K562 (cell line): ENCODE results near the gene PGPEP1. TPM values are rescaled to one million over a fixed set of nuclear protein-coding genes. Genes with fewer than 3 reads are reported as not detected.
A peak's percentile ranks its signal among the peaks of the same experiment; 100 is the strongest.

Experiments used
- ARHGAP35 ChIP-seq: fragments of 450-650 bp; IDR thresholded peaks from 2 replicates; pipeline ENCODE4 v1.6.1; 2018; ENCODE audit not compliant: partially characterized antibody
- ARID2 ChIP-seq: fragments of 450-650 bp; IDR thresholded peaks from 2 replicates; pipeline ENCODE4 v1.6.1; 2017; ENCODE audit warnings: antibody characterized with exemption, mild to moderate bottlenecking
- BCLAF1 ChIP-seq, 2 experiments: fragments of 450-650 bp in 1 of 2; IDR thresholded peaks; 2 replicates each; pipeline ENCODE4 v1.6.1; 2011 to 2017; ENCODE audit warnings: low read depth in 2 of 2, antibody characterized with exemption in 1 of 2, borderline replicate concordance in 1 of 2, low read length in 1 of 2, mild to moderate bottlenecking in 1 of 2, mixed read lengths in 1 of 2; ENCODE audit not compliant: control insufficient read depth in 1 of 2
- CC2D1A ChIP-seq: fragments of 450-650 bp; IDR thresholded peaks from 2 replicates; pipeline ENCODE4 v1.6.1; 2017; ENCODE audit warnings: mild to moderate bottlenecking
- CREBBP ChIP-seq: IDR thresholded peaks from one replicate; pipeline ENCODE4 v1.6.1; 2012; ENCODE audit warnings: low read depth, mild to moderate bottlenecking, control low read depth, inconsistent platforms, low read length
- HDAC1 ChIP-seq, 2 experiments: fragments of 450-650 bp; IDR thresholded peaks; 2 replicates each; pipeline ENCODE4 v1.6.1; 2016 to 2017; ENCODE audit warnings: inconsistent platforms in 1 of 2, mild to moderate bottlenecking in 1 of 2, moderate library complexity in 1 of 2
- NR4A1 ChIP-seq, 2 experiments: fragments of 250-450 bp in 1 of 2; fragments of 450-650 bp in 1 of 2; sonication (Bioruptor Pico) in 1 of 2; IDR thresholded peaks; 2 replicates each; pipeline versions ENCODE4 v1.4.0 to v1.6.1; 2016 to 2020; ENCODE audit warnings: mild to moderate bottlenecking in 2 of 2, missing compliant biosample characterization in 1 of 2, missing genetic modification characterization in 1 of 2, moderate library complexity in 1 of 2
- SIN3A ChIP-seq, 2 experiments: fragments of 150-350 bp in 1 of 2; IDR thresholded peaks; 2 replicates each; pipeline ENCODE4 v1.6.1; 2011 to 2016; ENCODE audit warnings: borderline replicate concordance in 2 of 2, low read depth in 2 of 2, low read length in 2 of 2, mild to moderate bottlenecking in 2 of 2, moderate library complexity in 2 of 2; ENCODE audit not compliant: control insufficient read depth in 1 of 2
- SIRT6 ChIP-seq: IDR thresholded peaks from one replicate; pipeline ENCODE4 v1.6.1; 2012; ENCODE audit warnings: low read depth, mild to moderate bottlenecking, control low read depth, inconsistent platforms, low read length, moderate library complexity
- SP1 ChIP-seq: sonication (generic); formaldehyde crosslinking; IDR thresholded peaks from 2 replicates; pipeline ENCODE4 v1.8.1; 2022; ENCODE audit warnings: mild to moderate bottlenecking, missing genetic modification reagents
- THRB ChIP-seq: fragments of 450-650 bp; formaldehyde crosslinking; conservative IDR thresholded peaks from 2 replicates; pipeline ENCODE4 v1.4.0; 2022; ENCODE audit warnings: mild to moderate bottlenecking, missing genetic modification characterization
- WHSC1 ChIP-seq: IDR thresholded peaks from one replicate; pipeline ENCODE4 v1.6.1; 2012; ENCODE audit warnings: low read length, control low read depth, inconsistent platforms
- ZBTB8A ChIP-seq: fragments of 450-650 bp; IDR thresholded peaks from 2 replicates; pipeline ENCODE4 v1.6.1; 2018; ENCODE audit warnings: mild to moderate bottlenecking, moderate library complexity; ENCODE audit not compliant: partially characterized antibody
- ZNF124 ChIP-seq: sonication (generic); formaldehyde crosslinking; IDR thresholded peaks from 2 replicates; pipeline ENCODE4 v1.8.1; 2022; ENCODE audit warnings: missing genetic modification reagents
- ZNF224 ChIP-seq: sonication (generic); formaldehyde crosslinking; IDR thresholded peaks from 2 replicates; pipeline ENCODE4 v1.8.0; 2022; ENCODE audit warnings: mild to moderate bottlenecking, missing genetic modification reagents
- ZNF583 ChIP-seq: fragments of 250-450 bp; sonication (Bioruptor Pico); IDR thresholded peaks from 2 replicates; pipeline ENCODE4 v1.4.0; 2020
- ZNF707 ChIP-seq: fragments of 250-450 bp; sonication (Bioruptor Pico); conservative IDR thresholded peaks from 2 replicates; pipeline ENCODE4 v1.8.0; 2022; ENCODE audit warnings: inconsistent platforms, mild to moderate bottlenecking, moderate library complexity
- ZNF780A ChIP-seq: fragments of 250-450 bp; sonication (Bioruptor Pico); IDR thresholded peaks from 2 replicates; pipeline ENCODE4 v1.5.0; 2021; ENCODE audit warnings: mild to moderate bottlenecking
- polyA plus RNA-seq, 8 experiments: library from polyadenylated mRNA; depleted of rRNA in 4 of 8; stranded (reverse) in 5 of 8; unstranded in 3 of 8; fragments of >200 nt; fragmentation: Nextera tagmentation in 2 of 8; fragmentation: Illumina TruSeq in 1 of 8; extraction: Ambion mirVana in 2 of 8; extraction: Trizol in 1 of 8; gene quantifications; 2 replicates each; pipeline versions ENCODE4 v1.2.1 to v1.2.3, GENCODE V29; 2011 to 2014; ENCODE audit warnings: inconsistent platforms in 1 of 8, missing spikeins in 1 of 8
- total RNA-seq, 7 experiments: library from RNA; depleted of rRNA in 6 of 7; stranded (reverse); fragments of >200 nt in 6 of 7; fragmentation: Illumina TruSeq in 2 of 7; extraction: Trizol in 2 of 7; gene quantifications; 2 replicates each; pipeline versions ENCODE4 v1.2.1 to v1.2.3, GENCODE V29; 2011 to 2021; ENCODE audit warnings: low replicate concordance in 1 of 7
- TF ChIP-seq, protein P1 (sequence below): sonication (generic); formaldehyde crosslinking; IDR thresholded peaks from 2 replicates; pipeline ENCODE4 v1.8.0; 2022; ENCODE audit warnings: missing genetic modification reagents, mild to moderate bottlenecking, borderline replicate concordance
- TF ChIP-seq, protein P2 (sequence below): fragments of 250-450 bp; sonication (Bioruptor Pico); IDR thresholded peaks from 2 replicates; pipeline ENCODE4 v1.8.0; 2021; ENCODE audit warnings: moderate library complexity, mild to moderate bottlenecking, inconsistent platforms
- TF ChIP-seq, protein P3 (sequence below): fragments of 450-650 bp; IDR thresholded peaks from 2 replicates; pipeline ENCODE4 v1.6.1; 2016; ENCODE audit warnings: low read depth, mild to moderate bottlenecking, moderate library complexity

PGPEP1 gene
- total and polyA plus RNA-seq, 9 of the 15 experiments (the other 6 are each of a cell fraction or from before 2014, with no cell fraction given): 10.0 to 69.6 (median 33.5) TPM

- TF ChIP-seq SIRT6 (no peak), ZNF124 (no peak), BCLAF1 (IDR thresholded peaks at IDR 0.05; ENCODE audit: borderline replicate concordance in 1 of 2, control insufficient read depth in 1 of 2, low read depth in 2 of 2, low read length in 1 of 2) (peak in 1 of 2 experiments; percentile 67; a peak in 1 of 4 replicates), CREBBP (no peak), THRB (CRISPR knock-in tag) (peak; percentile 82), HDAC1 (IDR thresholded peaks at IDR 0.05) (peak in 1 of 2 experiments; percentile 87; a peak in 2 of 4 replicates), ARID2 (no peak), ZNF224 (no peak), ZNF707 (CRISPR knock-in tag) (no peak), SP1 (peak; percentile 70; the same call in 1 of the 2 replicates), ZNF780A (CRISPR knock-in tag) (no peak), ARHGAP35 (no peak), WHSC1 (no peak), ZBTB8A (no peak), SIN3A (IDR thresholded peaks at IDR 0.05; ENCODE audit: borderline replicate concordance in 2 of 2, control insufficient read depth in 1 of 2, low read depth in 2 of 2, low read length in 2 of 2) (peak; percentile 46 to 87; a peak in 1 of 4 replicates), NR4A1 (CRISPR knock-in tag; IDR thresholded peaks at IDR 0.05) (no peak; the same call in 1 of the 2 replicates), NR4A1 (tag; IDR thresholded peaks at IDR 0.05) (peak; percentile 80), ZNF583 (CRISPR knock-in tag) (peak; percentile 69), CC2D1A (peak; percentile 91; the same call in 1 of the 2 replicates)
- TF ChIP-seq, protein P1, sequence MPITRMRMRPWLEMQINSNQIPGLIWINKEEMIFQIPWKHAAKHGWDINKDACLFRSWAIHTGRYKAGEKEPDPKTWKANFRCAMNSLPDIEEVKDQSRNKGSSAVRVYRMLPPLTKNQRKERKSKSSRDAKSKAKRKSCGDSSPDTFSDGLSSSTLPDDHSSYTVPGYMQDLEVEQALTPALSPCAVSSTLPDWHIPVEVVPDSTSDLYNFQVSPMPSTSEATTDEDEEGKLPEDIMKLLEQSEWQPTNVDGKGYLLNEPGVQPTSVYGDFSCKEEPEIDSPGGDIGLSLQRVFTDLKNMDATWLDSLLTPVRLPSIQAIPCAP (CRISPR knock-in tag): no peak
- TF ChIP-seq, protein P2, sequence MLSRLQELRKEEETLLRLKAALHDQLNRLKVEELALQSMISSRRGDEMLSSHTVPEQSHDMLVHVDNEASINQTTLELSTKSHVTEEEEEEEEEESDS (CRISPR knock-in tag): no peak
- TF ChIP-seq, protein P3, sequence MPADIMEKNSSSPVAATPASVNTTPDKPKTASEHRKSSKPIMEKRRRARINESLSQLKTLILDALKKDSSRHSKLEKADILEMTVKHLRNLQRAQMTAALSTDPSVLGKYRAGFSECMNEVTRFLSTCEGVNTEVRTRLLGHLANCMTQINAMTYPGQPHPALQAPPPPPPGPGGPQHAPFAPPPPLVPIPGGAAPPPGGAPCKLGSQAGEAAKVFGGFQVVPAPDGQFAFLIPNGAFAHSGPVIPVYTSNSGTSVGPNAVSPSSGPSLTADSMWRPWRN: 0 out of 2 replicates have a peak, but pooled peaks have one; percentile 6
Measured at GRCh38 chr19:18373892-18374629, 33.7 kb downstream of the PGPEP1 start (continued).
